Colonic mucosa (tissue), 4 donors: Measurements from ENCODE around the gene SLC18A3. TPM values are rescaled to one million over a fixed set of nuclear protein-coding genes. Genes with fewer than 3 reads are reported as not detected.

Experiments used
- DNase-seq: peaks from one replicate; pipeline ENCODE4 v3.0.0-alpha.2; 2020
- H3K27ac ChIP-seq: fragments of 200-600 bp; one replicate; pipeline ENCODE4 v1.8.0; 2021
- H3K27me3 ChIP-seq: fragments of 200-600 bp; one replicate; pipeline ENCODE4 v1.8.0; 2021
- H3K36me3 ChIP-seq: fragments of 200-600 bp; one replicate; pipeline ENCODE4 v1.8.0; 2021
- H3K4me1 ChIP-seq: fragments of 200-600 bp; one replicate; pipeline ENCODE4 v1.8.0; 2021; ENCODE audit warnings: mild to moderate bottlenecking
- H3K4me3 ChIP-seq: fragments of 200-600 bp; one replicate; pipeline ENCODE4 v1.8.0; 2021
- H3K9ac ChIP-seq, 2 donors: one replicate each; pipeline ENCODE4 v1.7.0; 2013; ENCODE audit warnings: control low read depth in 2 of 2, low read depth in 2 of 2, low read length in 2 of 2
- H3K9me3 ChIP-seq: fragments of 200-600 bp; one replicate; pipeline ENCODE4 v1.8.0; 2021
- CTCF ChIP-seq: fragments of 200-600 bp; IDR thresholded peaks from one replicate; pipeline ENCODE4 v1.8.0; 2022; ENCODE audit warnings: antibody characterized with exemption, mild to moderate bottlenecking
- intact Hi-C: fragments of 100-400 bp; cut with DNase I; formaldehyde crosslinking; loops from one replicate; pipeline ENCODE4 v1.14.1; 2022
- total RNA-seq, 2 donors: library from RNA; stranded (reverse); fragmentation: NEBNext Ultra II Directional in 1 of 2; extraction: Animal tissue kit (Norgen Biotek cat#: 25700) in 1 of 2; gene quantifications; one replicate each; pipeline ENCODE4 v1.2.1, GENCODE V29; 2021
- donor health status: healthy.
- donor health status: DM: no; HTN: no; CAD: no.
- donor health status: DM: no; HTN: no; CAD: no.

Gene SLC18A3
- total RNA-seq, 2 donors from 2014 or later = 0.42 TPM; not detected in 1

GRCh38 chr10:49602380-49603023, 7.6 kb upstream of the SLC18A3 start:
- peak; percentile 7 for DNase-seq

GRCh38 chr10:49605216-49605938, 4.7 kb upstream of the SLC18A3 start:
- Histone ChIP-seq H3K9me3 (no peaks in the 10 kb centered on the region), H3K9ac (no peak overlapping the region), H3K27ac (no peak overlapping the region), H3K4me3 (no peak overlapping the region), H3K36me3 (no peaks in the 10 kb centered on the region), H3K27me3 (peaks cover 25% of the 10 kb centered on the region), H3K4me1 (no peaks in the 10 kb centered on the region)
- DNase-seq = no peak
- no peak for TF ChIP-seq CTCF
- intact Hi-C loops = no loop called here

More at GRCh38 chr10:49602380-49603023, 7.6 kb upstream of the SLC18A3 start:
- H3K4me3 ChIP-seq = no peak overlapping the region
- H3K27ac ChIP-seq = no peak overlapping the region
- H3K9ac ChIP-seq = no peak overlapping the region
- TF ChIP-seq CTCF = no peak
- H3K36me3 ChIP-seq = no peaks in the 10 kb centered on the region
- H3K9me3 ChIP-seq = no peaks in the 10 kb centered on the region
- no peaks in the 10 kb centered on the region for H3K4me1 ChIP-seq
- H3K27me3 ChIP-seq = no peaks in the 10 kb centered on the region
- intact Hi-C loops = no loop called here

- H3K4me1 ChIP-seq = no peaks in the 10 kb centered on the region
- H3K9me3 ChIP-seq = no peaks in the 10 kb centered on the region
- intact Hi-C loops = no loop called here
- H3K27ac ChIP-seq = no peak overlapping the region
- no peak for DNase-seq
- no peak overlapping the region for H3K9ac ChIP-seq
- H3K36me3 ChIP-seq = no peaks in the 10 kb centered on the region
- no peak overlapping the region for H3K4me3 ChIP-seq
- H3K27me3 ChIP-seq = peaks cover 32% of the 10 kb centered on the region
- no peak for TF ChIP-seq CTCF
Observed at GRCh38 chr10:49605939-49606509, 4.1 kb upstream of the SLC18A3 start.

- Histone ChIP-seq H3K27ac (no peak overlapping the region), H3K9me3 (no peaks in the 10 kb centered on the region), H3K4me1 (no peaks in the 10 kb centered on the region), H3K36me3 (no peaks in the 10 kb centered on the region), H3K9ac (no peak overlapping the region), H3K4me3 (no peak overlapping the region), H3K27me3 (peaks cover 42% of the 10 kb centered on the region)
- intact Hi-C loops = no loop called here
- no peak for TF ChIP-seq CTCF
- peak; percentile 49 for DNase-seq
Observed at GRCh38 chr10:49606981-49607535, 3.1 kb upstream of the SLC18A3 start.

GRCh38 chr10:49608166-49609005, 1.7 kb upstream of the SLC18A3 start:
- Histone ChIP-seq H3K9me3 (no peaks in the 10 kb centered on the region), H3K27ac (no peak overlapping the region), H3K27me3 (peaks cover 55% of the 10 kb centered on the region), H3K36me3 (no peaks in the 10 kb centered on the region), H3K4me3 (no peak overlapping the region), H3K9ac (no peak overlapping the region), H3K4me1 (no peaks in the 10 kb centered on the region)
- intact Hi-C loops = no loop called here
- no peak for DNase-seq
- no peak for TF ChIP-seq CTCF
